ENCODE results near the gene HIP1R. TPM values are rescaled to one million over a fixed set of nuclear protein-coding genes. Genes with fewer than 3 reads are reported as not detected.

HIP1R gene
- polyA plus RNA-seq, 1 experiment: 7.2 TPM

GRCh38 chr12:122858171-122858570 is 22.9 kb downstream of the HIP1R start:
- DNase-seq (ENCODE audit: low read depth, low spot score): no peak
- POLR2A ChIA-PET: no interaction called here
- CTCF ChIA-PET: interaction anchor here (3.0 kb wide), 1 partner anchor 95 kb away, joined by 9 read pairs; no protein-coding TSS in a partner anchor

GRCh38 chr12:122858591-122859302 is 23.5 kb downstream of the HIP1R start:
- CTCF ChIA-PET: interaction anchor here (0.7 to 3.9 kb wide), 7 partner anchors 20 to 379 kb away, joined by 3 to 28 read pairs (median 9); no protein-coding TSS in a partner anchor

More at GRCh38 chr12:122858171-122858570, 22.9 kb downstream of the HIP1R start:
- no peak overlapping the region for H3K27ac ChIP-seq (ENCODE audit: low read depth, low read length)
- no peak overlapping the region for H3K4me3 ChIP-seq (ENCODE audit: low read depth, low read length)
- no peaks in the 10 kb centered on the region; the same call in 1 of the 2 replicates for H3K9me3 ChIP-seq (ENCODE audit: control insufficient read depth, insufficient read depth, low read length)
- TF ChIP-seq CTCF (IDR thresholded peaks at IDR 0.05; ENCODE audit: low read depth, low read length): no peak
- no peaks in the 10 kb centered on the region for H3K27me3 ChIP-seq (ENCODE audit: control insufficient read depth, insufficient read depth, low read length)

GRCh38 chr12:122859303-122860039 is 24.2 kb downstream of the HIP1R start:
- Histone ChIP-seq H3K4me3 (ENCODE audit: low read depth, low read length) (no peak overlapping the region), H3K27ac (ENCODE audit: low read depth, low read length) (no peak overlapping the region), H3K9me3 (ENCODE audit: control insufficient read depth, insufficient read depth, low read length) (no peaks in the 10 kb centered on the region; the same call in 1 of the 2 replicates), H3K27me3 (ENCODE audit: control insufficient read depth, insufficient read depth, low read length) (no peaks in the 10 kb centered on the region)
- ChIA-PET POLR2A (interaction anchor here (1.7 kb wide), 1 partner anchor 116 kb away, joined by 9 read pairs; the partner anchor contains the start of gene OGFOD2), CTCF (interaction anchor here (0.5 to 3.9 kb wide), 9 partner anchors 12 to 378 kb away, joined by 3 to 28 read pairs (median 7); no protein-coding TSS in a partner anchor)
- no peak for TF ChIP-seq CTCF (IDR thresholded peaks at IDR 0.05; ENCODE audit: low read depth, low read length)
- DNase-seq (ENCODE audit: low read depth, low spot score): no peak

More at GRCh38 chr12:122858591-122859302, 23.5 kb downstream of the HIP1R start:
- no peak overlapping the region for H3K4me3 ChIP-seq (ENCODE audit: low read depth, low read length)
- TF ChIP-seq CTCF (IDR thresholded peaks at IDR 0.05; ENCODE audit: low read depth, low read length): no peak
- no peaks in the 10 kb centered on the region for H3K27me3 ChIP-seq (ENCODE audit: control insufficient read depth, insufficient read depth, low read length)
- POLR2A ChIA-PET: no interaction called here
- no peaks in the 10 kb centered on the region; the same call in 1 of the 2 replicates for H3K9me3 ChIP-seq (ENCODE audit: control insufficient read depth, insufficient read depth, low read length)
- no peak overlapping the region for H3K27ac ChIP-seq (ENCODE audit: low read depth, low read length)
- DNase-seq (ENCODE audit: low read depth, low spot score): no peak

GRCh38 chr12:122860040-122860853 is 25.0 kb downstream of the HIP1R start:
- H3K9me3 ChIP-seq (ENCODE audit: control insufficient read depth, insufficient read depth, low read length): no peaks in the 10 kb centered on the region; the same call in 1 of the 2 replicates
- H3K27ac ChIP-seq (ENCODE audit: low read depth, low read length): no peak overlapping the region
- H3K4me3 ChIP-seq (ENCODE audit: low read depth, low read length): no peak overlapping the region
- POLR2A ChIA-PET: interaction anchor here (1.7 kb wide), 1 partner anchor 115 kb away, joined by 9 read pairs; the partner anchor contains the start of gene OGFOD2
- no peaks in the 10 kb centered on the region for H3K27me3 ChIP-seq (ENCODE audit: control insufficient read depth, insufficient read depth, low read length)
- CTCF ChIA-PET: interaction anchor here (0.5 to 3.9 kb wide), 26 partner anchors 9 to 517 kb away, joined by 3 to 35 read pairs (median 4); partner anchors contain the start of gene OGFOD2
- DNase-seq (ENCODE audit: low read depth, low spot score): peak; percentile 46
- peak; percentile 89 for TF ChIP-seq CTCF (IDR thresholded peaks at IDR 0.05; ENCODE audit: low read depth, low read length)
